Measurements from ENCODE around the gene NCAM1.

DNA sequence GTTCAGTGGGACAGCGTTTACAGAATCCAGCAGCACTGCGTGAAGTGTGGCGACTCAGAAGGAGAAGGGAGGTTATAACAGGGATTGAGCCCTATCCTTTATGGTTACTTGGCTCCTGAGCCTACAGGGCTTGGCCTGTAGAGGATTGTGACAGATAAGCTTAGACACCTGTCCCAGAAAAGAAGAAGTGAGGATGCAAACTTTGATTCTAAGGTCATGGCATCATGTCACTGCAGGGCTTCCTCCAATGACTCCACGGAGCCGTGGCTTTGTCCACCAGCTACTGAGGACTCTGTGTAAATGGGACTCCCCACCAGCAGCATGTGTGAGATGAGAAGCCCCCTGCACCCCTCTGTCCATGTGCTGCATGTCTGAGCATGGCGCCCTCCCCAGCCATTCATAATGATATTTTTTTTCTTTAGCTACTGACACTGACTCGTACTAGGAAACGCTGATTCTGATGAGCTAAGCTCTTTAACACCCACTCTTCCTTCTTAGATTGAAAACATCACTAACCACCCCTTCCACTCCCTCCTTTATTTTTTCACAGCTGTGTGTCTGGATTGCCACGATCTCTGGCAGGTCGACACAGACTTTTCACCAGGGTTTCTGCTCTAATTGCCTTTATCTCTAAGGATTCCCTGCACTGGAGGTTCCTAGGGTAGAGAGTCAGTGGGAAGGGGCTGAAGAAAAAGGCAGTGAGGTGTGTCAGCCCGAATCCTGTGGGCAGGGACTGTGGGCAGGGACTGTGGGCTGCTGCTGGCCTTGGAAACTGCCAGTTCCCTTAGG, 287.7 kb downstream of the NCAM1 start:
- TF ChIP-seq, protein P1, sequence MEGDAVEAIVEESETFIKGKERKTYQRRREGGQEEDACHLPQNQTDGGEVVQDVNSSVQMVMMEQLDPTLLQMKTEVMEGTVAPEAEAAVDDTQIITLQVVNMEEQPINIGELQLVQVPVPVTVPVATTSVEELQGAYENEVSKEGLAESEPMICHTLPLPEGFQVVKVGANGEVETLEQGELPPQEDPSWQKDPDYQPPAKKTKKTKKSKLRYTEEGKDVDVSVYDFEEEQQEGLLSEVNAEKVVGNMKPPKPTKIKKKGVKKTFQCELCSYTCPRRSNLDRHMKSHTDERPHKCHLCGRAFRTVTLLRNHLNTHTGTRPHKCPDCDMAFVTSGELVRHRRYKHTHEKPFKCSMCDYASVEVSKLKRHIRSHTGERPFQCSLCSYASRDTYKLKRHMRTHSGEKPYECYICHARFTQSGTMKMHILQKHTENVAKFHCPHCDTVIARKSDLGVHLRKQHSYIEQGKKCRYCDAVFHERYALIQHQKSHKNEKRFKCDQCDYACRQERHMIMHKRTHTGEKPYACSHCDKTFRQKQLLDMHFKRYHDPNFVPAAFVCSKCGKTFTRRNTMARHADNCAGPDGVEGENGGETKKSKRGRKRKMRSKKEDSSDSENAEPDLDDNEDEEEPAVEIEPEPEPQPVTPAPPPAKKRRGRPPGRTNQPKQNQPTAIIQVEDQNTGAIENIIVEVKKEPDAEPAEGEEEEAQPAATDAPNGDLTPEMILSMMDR (IDR thresholded peaks at IDR 0.05 in 4 of 5, conservative IDR thresholded peaks at IDR 0.05 in 1 of 5), result no peak
- TF ChIP-seq POLR2A (IDR thresholded peaks at IDR 0.05), result no peak

All from gastrocnemius medialis (tissue), 4 donors.